ENCODE measurements around the gene NEK5. TPM values are rescaled to one million over a fixed set of nuclear protein-coding genes. Genes with fewer than 3 reads are reported as not detected.

NEK5 gene
- polyA plus RNA-seq, 5 donors, result 3.1 to 6.0 (median 5.3) TPM

DNA sequence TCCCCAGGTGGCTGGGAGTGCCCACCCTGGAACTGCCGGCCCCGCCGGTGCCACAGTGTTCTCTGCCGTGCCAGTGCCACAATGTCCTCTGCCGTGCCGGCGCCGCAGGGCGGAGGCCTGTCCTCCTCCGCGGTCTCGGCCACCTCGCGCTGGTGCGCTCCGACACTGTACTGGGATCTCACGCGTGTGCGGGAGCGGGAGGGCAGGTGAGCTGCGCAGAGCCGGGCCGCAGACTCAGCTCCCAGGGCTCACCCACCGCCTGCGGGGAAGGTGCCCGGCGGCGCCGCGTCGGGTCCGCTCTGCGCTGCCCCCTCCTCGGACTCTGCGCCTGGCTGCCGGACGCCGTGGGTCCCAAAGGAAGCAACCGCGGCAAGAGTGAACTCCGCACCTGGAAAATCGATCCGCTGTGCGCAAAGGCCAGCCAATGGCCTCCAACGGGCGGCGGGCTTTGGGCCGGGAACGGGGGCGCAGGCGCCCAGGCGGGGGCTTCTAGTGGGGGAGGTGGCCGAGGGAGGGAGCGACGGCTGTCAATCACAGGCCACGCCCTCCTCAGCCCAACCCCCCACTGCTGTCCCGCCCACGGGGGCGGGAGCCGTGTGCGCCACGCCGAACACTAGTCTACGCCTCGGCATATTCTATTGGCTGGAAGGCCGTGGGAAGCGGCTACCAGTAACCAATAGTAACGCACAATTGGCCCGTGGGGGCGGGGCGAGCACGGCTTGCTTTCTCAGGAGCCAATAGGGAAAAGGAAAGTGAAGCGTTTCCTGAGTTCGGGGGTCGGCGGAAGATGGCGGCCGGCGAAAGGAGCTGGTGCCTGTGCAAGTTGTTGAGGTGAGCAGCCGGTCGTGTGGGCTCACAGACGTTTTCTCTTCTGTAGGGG lies 117.0 kb downstream of the NEK5 start, which contains the start of gene ALG11:
ALG11 (plus strand) TSS at position 767 of the 880 bp plus-strand sequence; CDS start at position 788, 21 bp downstream.
- peak; percentile 97 to 98 for DNase-seq

DNA sequence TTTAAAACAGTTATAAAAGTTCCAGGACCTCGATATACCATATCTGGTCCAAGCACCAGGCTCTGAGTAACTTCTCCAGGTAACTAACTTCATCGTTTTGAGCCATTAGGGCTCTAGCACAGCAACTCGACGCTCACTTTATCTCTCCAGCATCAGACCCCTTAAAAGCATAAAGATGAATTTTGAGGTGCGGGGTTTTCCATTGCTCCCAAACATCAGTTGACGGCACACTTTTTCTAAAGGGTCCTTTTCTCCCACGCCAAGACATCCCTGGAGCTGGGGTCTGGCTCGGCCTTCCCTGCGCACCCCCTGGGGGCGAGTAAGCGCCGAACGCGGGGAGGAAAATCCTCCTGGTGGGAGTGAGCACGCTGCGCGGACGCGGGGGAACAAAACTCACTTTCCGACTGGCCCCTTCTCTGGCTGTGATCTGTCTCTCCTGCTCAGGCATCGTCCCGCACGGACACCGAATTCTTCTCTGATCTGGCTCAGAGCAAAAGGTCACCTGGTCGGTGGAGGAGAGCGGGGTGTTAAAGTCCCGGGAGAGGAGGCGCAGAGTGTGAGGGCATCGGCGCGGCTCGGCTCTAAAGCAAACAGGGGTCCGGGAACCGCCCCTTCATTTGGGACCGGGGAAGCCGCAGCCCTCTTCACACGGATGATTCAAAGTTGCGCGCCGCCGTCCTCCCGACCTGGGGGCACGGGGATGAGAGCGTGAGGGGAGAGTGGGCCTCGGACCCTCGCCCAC lies 117.8 kb downstream of the NEK5 start, which contains the start of gene ATP7B:
ATP7B (minus strand) TSS at position 561 of the 742 bp plus-strand sequence; CDS start at position 448, 113 bp downstream.
- no peak for DNase-seq

GRCh38 chr13:52009946-52010345 lies 118.9 kb downstream of the NEK5 start:
- no peak for DNase-seq

DNA sequence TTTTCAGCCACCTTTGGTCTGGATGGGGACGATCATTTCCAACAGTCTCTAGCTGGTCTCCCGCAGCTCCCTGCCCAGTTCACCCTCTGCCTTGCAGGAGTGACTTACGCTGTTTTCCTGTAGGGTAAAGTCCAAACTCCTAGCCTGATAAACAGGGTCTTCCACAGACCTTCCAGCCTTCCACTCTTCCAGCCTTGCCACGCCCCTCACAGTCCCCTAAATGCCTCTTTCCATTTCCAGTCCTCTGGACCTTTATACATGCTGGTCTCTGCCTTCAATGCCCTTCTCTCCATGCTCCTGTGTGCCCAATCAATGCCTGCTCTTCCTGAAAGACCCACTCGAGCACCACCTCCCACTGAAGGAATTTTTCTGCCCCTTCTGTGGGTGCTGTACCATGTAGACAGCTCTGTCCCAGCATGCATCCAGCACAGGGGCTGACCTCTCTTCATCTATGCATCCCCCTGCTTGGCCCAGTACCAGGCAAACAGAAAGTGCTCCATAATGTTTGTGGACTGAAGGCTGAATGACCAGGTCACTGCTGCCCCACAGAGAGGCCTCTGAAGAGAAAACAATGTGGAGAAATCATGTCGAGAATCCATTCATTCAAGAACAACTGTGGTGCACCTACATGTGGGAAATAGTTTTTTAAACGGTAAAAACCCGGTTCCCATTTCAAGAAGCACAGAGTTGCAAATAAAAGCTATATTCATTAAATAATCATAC lies 122.2 kb downstream of the NEK5 start:
- no peak for DNase-seq

- DNase-seq, result no peak
Measured at GRCh38 chr13:52005841-52006522, 122.9 kb downstream of the NEK5 start.

DNA sequence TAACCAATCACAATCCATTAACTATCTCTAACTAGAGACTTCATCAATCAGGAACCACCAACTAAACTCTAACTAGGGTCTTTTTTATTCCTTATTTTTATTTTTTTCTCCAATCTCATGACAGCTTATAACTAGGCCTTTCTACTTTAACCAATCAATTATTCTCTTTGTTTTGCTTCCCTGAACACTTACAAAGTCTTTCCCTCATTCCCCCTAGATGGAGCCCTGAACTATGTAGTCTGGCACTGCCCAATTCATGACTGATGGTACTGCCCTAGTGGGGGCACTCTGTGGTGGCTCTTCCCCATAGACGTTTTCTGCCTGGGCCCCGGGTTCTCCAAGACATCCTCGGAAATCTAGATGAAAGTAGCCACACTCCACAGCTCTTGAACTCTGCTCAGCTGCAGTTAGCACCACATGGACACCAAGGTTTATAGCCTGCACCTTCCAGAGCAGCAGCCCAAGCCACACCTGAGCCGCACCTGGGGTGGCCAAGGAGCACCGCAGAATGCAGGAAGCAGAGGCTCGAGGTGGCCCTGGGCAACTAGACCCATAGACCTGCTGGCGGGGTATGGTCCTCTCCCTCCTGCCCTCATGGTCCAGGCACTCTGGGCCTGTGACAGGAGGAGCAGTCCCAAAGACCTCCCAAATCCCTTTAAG lies 124.2 kb downstream of the NEK5 start:
- no peak for DNase-seq

DNA sequence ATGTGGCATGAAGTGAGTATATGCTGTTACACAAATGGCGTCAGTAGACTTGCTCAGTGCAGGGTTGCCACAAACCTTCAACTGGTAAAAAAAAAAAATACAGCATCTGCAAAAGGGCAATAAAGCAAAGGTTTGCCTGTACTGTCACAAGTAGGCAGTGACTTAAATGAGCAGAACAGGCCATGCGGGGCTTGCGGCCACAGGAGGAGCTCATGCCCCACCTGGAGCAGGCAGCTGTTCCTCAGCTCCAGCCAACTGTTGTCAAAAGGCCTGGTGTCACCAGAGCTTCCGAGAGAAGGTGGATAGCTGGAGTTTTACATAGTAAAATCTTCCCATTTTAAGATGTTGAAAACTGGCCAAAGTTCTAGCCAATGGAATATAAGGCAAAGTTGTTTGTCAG lies 125.3 kb downstream of the NEK5 start:
- DNase-seq, result no peak

- no peak for DNase-seq
Measured at GRCh38 chr13:52002361-52002760, 126.5 kb downstream of the NEK5 start.

GRCh38 chr13:52001120-52001731 lies 127.6 kb downstream of the NEK5 start:
- no peak for DNase-seq

DNA sequence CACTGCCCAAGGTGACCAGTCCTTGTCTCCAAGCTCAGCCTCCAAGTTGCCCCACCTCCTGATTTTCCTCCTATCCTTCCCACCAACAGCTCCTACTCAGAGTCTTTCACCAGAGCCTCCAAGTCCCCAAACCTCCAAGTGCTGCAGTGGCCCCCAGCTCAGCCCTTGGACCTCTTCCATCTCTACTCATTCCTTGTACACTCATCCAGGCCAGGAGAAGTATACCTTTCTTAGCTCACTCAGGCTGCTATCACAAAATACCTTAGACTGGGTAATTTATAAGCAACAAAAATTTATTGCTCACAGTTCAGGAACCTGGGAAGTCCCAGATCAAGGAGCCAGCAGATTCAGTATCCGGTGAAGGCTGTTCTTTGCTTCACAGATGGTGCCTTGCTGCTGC lies 129.0 kb downstream of the NEK5 start:
- DNase-seq, result no peak

GRCh38 chr13:51999510-51999911 lies 129.4 kb downstream of the NEK5 start:
- peak in 1 of 2 donors; percentile 27 for DNase-seq

- DNase-seq, result no peak
Measured at GRCh38 chr13:51998723-51999509, 130.0 kb downstream of the NEK5 start.

DNA sequence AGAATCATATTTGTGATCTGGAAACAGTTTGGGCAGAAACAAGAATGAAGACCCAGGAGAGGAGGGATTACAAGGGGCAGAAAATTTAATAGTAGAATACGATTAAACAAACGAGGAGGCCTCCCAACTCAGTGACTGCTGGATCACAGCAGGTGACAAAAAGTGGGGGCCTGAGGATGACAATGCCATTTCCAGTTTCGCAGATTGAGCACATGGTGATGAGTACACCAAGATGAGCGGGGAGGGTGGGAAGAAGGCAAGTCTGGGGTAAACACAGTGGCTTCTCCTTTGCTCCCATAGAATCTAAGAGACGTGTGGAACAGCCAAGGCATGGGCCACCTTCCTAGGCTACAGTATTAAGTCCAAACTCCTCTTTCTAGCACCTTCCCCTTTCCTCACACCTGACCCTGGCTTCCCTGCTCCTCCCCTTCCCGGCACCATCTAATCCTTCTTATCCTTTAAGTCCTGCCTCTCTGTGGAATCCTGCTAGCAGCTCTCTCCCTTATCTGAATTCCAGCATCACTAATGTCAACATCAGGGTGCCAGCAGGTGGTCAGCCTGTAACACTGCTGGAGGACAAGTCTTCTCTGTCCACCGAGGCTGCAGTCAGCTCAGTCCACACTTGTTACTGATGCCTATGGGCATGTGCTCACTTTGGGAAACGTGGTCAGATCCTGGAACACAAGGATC lies 131.1 kb downstream of the NEK5 start:
- no peak for DNase-seq

GRCh38 chr13:51997186-51997585 lies 131.7 kb downstream of the NEK5 start:
- DNase-seq, result no peak

DNA sequence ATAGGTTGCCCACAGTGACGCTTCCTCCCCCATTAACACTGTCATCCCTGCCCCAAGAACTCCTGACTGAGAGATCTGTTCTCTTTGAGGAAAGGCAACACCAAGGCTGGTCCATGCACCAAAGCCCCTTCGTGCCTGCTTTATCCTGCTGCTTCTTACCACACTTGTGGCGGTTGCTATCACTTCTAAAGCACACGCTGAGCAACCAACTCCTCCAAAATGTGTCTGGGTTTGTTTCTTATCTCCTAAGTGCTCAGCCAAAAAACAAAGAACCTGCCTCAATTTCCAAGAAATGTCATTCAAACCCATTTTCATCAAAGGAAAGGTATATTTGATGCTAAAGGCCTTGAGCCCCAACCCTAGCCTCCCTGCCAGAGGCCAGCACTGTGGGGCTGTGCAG lies 132.2 kb downstream of the NEK5 start:
- no peak for DNase-seq

- DNase-seq, result peak in 1 of 2 donors; percentile 28
Measured at GRCh38 chr13:51995677-51996551, 133.0 kb downstream of the NEK5 start.

GRCh38 chr13:51993713-51994112 lies 135.2 kb downstream of the NEK5 start:
- no peak for DNase-seq

Measured in right lung (tissue), 5 donors.